ENCODE data around the gene BCAS1. TPM values are rescaled to one million over a fixed set of nuclear protein-coding genes. Genes with fewer than 3 reads are reported as not detected.
A peak's percentile ranks its signal among the peaks of the same experiment; 100 is the strongest.

The BCAS1 gene
- total RNA-seq, 1 donor from 2014 or later = not detected

DNA sequence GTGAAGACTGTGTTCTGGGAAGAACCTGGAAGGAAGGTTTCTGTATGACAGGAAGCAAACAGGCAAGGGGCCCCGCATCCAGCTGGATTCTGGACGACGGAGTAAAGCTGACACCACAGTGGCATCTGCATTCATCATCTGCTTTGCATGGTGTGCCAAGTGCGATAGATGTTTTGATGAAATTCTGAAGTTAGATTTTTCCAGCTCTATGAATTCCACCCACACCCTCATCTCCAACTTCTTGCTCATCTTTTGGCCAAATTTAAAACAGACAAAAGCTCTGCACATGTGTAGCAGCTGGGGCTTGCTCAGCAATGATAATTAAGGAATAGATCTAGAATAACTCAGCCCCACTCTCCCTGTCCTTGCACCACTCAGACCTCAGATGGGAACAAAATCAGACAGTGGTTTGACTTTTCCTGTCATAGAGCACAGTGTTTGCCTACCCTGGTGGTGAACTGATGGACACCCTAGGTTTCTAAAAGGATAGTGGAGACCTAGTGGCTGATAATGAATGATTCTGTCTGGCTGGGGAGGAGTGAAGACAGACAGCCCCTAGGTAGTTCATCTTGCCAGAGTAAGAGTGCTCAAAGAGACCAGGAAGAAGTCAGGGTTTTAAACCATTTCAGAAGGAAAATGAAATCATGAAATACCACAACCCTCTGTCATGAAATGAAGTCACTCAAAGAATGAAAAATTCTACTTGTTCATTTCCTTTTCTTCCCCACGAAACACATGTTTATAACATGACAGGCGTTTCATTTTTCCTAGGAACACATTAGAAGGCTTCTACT, 85.8 kb downstream of the BCAS1 start:
- Histone ChIP-seq H3K4me3 (ENCODE audit: low read depth, low read length) (no peak overlapping the region), H3K27me3 (ENCODE audit: control insufficient read depth, insufficient read depth, low read length) (no peaks in the 10 kb centered on the region), H3K36me3 (ENCODE audit: control insufficient read depth, insufficient read depth, low read length) (no peaks in the 10 kb centered on the region)
- TF ChIP-seq, protein P1, sequence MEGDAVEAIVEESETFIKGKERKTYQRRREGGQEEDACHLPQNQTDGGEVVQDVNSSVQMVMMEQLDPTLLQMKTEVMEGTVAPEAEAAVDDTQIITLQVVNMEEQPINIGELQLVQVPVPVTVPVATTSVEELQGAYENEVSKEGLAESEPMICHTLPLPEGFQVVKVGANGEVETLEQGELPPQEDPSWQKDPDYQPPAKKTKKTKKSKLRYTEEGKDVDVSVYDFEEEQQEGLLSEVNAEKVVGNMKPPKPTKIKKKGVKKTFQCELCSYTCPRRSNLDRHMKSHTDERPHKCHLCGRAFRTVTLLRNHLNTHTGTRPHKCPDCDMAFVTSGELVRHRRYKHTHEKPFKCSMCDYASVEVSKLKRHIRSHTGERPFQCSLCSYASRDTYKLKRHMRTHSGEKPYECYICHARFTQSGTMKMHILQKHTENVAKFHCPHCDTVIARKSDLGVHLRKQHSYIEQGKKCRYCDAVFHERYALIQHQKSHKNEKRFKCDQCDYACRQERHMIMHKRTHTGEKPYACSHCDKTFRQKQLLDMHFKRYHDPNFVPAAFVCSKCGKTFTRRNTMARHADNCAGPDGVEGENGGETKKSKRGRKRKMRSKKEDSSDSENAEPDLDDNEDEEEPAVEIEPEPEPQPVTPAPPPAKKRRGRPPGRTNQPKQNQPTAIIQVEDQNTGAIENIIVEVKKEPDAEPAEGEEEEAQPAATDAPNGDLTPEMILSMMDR (IDR thresholded peaks at IDR 0.05; ENCODE audit: insufficient read depth, low read length, severe bottlenecking) = no peak
- DNase-seq (ENCODE audit: low read depth) = peak; percentile 25
- FAIRE-seq = peak; percentile 84

DNA sequence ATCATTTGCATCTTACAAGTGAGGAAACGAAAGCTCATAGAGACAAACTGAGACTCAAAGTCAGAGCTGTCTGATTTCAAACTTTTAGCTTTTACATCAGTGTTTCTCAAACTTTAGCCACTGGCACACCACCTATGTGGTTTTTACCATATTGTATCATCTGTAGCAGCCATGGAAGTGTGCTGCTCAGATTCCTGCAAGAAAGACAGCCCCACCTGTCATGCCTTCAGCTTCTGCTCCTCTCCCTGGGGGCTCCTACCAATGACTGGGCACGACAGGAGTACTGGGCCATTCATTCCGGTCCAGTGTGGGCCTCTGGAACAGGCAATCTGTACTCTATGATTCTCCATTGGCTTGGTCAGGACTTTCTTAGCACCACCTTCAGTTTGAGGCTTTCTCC, 87.0 kb downstream of the BCAS1 start:
- Histone ChIP-seq H3K4me3 (ENCODE audit: low read depth, low read length) (no peak overlapping the region), H3K36me3 (ENCODE audit: control insufficient read depth, insufficient read depth, low read length) (no peaks in the 10 kb centered on the region), H3K27me3 (ENCODE audit: control insufficient read depth, insufficient read depth, low read length) (no peaks in the 10 kb centered on the region)
- TF ChIP-seq, protein P1 (IDR thresholded peaks at IDR 0.05; ENCODE audit: insufficient read depth, low read length, severe bottlenecking) = no peak
- FAIRE-seq (no peak), DNase-seq (ENCODE audit: low read depth) (no peak)

DNA sequence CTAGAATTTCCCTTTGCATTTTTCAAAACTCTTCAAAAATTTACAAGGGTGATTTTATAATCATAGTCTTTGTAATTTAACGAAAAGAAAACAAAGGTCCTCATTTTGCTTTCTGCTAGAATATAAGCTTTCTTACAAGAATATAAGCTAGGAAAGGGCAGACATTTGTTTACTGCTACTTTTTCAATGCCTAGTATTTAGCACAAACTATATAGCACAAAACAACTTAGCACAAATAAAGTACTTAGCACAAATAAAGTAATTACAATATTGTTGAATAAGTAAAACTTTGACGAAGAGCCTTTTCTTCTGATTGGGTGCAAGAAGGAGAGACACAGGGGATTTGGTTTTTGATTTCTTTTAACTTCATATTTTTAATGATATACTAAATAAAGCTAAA, 87.8 kb downstream of the BCAS1 start:
- Histone ChIP-seq H3K27me3 (ENCODE audit: control insufficient read depth, insufficient read depth, low read length) (no peaks in the 10 kb centered on the region), H3K36me3 (ENCODE audit: control insufficient read depth, insufficient read depth, low read length) (no peaks in the 10 kb centered on the region), H3K4me3 (ENCODE audit: low read depth, low read length) (no peak overlapping the region)
- no peak for DNase-seq (ENCODE audit: low read depth)
- no peak for FAIRE-seq
- TF ChIP-seq, protein P1 (IDR thresholded peaks at IDR 0.05; ENCODE audit: insufficient read depth, low read length, severe bottlenecking) = no peak

DNA sequence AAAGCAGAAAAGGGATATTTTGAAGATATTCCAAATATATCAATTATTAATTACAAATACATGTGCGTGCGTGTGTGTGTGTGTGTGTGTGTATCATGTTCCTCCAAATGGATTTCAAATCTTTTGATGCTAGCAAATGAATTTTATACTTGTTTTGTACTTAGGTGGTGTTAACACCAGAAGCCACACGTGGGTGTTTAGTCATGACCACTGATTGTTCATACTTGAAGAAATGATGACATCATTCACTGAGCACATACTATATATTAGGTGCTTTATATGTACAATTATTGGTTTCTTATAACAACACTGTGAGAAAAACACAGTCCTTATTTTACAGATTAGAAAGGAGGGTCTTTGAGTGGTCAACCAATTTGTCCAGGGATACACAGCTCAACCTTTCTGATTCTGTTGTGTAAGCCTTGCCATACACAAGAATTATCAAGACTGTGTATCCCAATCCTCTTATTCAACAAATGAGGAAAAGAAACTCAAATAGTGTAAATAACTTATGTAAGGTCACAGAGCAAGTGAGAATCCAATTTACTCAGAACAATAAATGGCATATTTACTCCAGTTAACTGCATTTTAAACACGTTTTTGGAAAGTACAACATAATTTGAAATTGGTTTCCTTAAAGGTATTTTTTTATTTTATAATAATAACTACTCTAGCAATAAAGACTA, 88.5 kb downstream of the BCAS1 start:
- Histone ChIP-seq H3K36me3 (ENCODE audit: control insufficient read depth, insufficient read depth, low read length) (no peaks in the 10 kb centered on the region), H3K4me3 (ENCODE audit: low read depth, low read length) (no peak overlapping the region), H3K27me3 (ENCODE audit: control insufficient read depth, insufficient read depth, low read length) (no peaks in the 10 kb centered on the region)
- DNase-seq (ENCODE audit: low read depth) (peak; percentile 77), FAIRE-seq (no peak)
- TF ChIP-seq, protein P1 (IDR thresholded peaks at IDR 0.05; ENCODE audit: insufficient read depth, low read length, severe bottlenecking) = no peak

DNA sequence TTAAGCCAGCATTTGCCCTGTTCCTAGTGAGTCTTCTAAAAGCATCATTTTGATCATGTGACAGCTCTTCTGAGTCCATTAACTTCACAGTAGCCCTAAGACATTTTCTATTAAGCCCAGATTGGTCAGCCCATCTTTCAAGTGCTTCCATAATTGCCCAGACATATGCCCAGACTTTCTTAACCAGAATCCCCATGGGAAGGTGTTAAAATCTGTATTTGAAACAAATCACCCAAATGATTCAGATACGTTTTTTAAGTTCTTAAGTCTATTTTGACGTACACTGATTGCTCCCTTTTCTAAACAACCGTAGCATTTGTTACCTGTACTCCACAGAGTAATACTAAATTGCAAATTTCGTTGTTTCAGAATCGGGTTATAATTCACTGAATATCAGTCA, 89.3 kb downstream of the BCAS1 start:
- H3K36me3 ChIP-seq (ENCODE audit: control insufficient read depth, insufficient read depth, low read length) = no peaks in the 10 kb centered on the region
- TF ChIP-seq, protein P1 (IDR thresholded peaks at IDR 0.05; ENCODE audit: insufficient read depth, low read length, severe bottlenecking) = no peak
- H3K4me3 ChIP-seq (ENCODE audit: low read depth, low read length) = no peak overlapping the region
- FAIRE-seq (no peak), DNase-seq (ENCODE audit: low read depth) (no peak)
- no peaks in the 10 kb centered on the region for H3K27me3 ChIP-seq (ENCODE audit: control insufficient read depth, insufficient read depth, low read length)

All from bronchial epithelial cell (primary cell).